NB4 (cell line): Measurements from ENCODE around the gene SYNE3.

Source experiments
- DNase-seq: peaks from one replicate; pipeline ENCODE4 v3.0.0; 2010; ENCODE audit warnings: low read depth
- H3K4me3 ChIP-seq: one replicate; pipeline ENCODE4 v1.5.1; 2011; ENCODE audit warnings: mild to moderate bottlenecking, low read depth, low read length, moderate library complexity
- CTCF ChIP-seq: IDR thresholded peaks from one replicate; pipeline ENCODE4 v1.5.1; 2012; ENCODE audit warnings: low read depth, low read length
- MAX ChIP-seq: IDR thresholded peaks from 2 replicates; pipeline ENCODE4 v1.6.1; 2011; ENCODE audit warnings: low read depth, low read length
- MYC ChIP-seq: IDR thresholded peaks from 2 replicates; pipeline ENCODE4 v1.6.1; 2011; ENCODE audit warnings: low read depth, low read length
- POLR2A ChIP-seq: IDR thresholded peaks from 2 replicates; pipeline ENCODE4 v1.6.1; 2011; ENCODE audit warnings: mild to moderate bottlenecking; ENCODE audit not compliant: insufficient read length; ENCODE audit errors: extremely low read depth

SYNE3 gene

GRCh38 chr14:95543021-95543420 lies 26.6 kb upstream of the SYNE3 start:
- no peak for DNase-seq
- H3K4me3 ChIP-seq: no peak overlapping the region
- TF ChIP-seq MYC (no peak), MAX (no peak), CTCF (no peak), POLR2A (no peak)

GRCh38 chr14:95541932-95542930 lies 25.8 kb upstream of the SYNE3 start:
- DNase-seq: no peak
- no peak overlapping the region for H3K4me3 ChIP-seq
- TF ChIP-seq MYC (no peak), CTCF (no peak), POLR2A (no peak), MAX (no peak)

GRCh38 chr14:95541346-95541745 lies 24.9 kb upstream of the SYNE3 start:
- DNase-seq: no peak
- TF ChIP-seq MYC (no peak), CTCF (no peak), POLR2A (no peak), MAX (no peak)

GRCh38 chr14:95540236-95540855 lies 23.9 kb upstream of the SYNE3 start:
- no peak overlapping the region for H3K4me3 ChIP-seq
- no peak for TF ChIP-seq MYC
- no peak for TF ChIP-seq MAX
- no peak for TF ChIP-seq POLR2A
- TF ChIP-seq CTCF: no peak

More at GRCh38 chr14:95541346-95541745, 24.9 kb upstream of the SYNE3 start:
- H3K4me3 ChIP-seq: no peak overlapping the region

GRCh38 chr14:95538801-95539509 lies 22.5 kb upstream of the SYNE3 start:
- TF ChIP-seq POLR2A (no peak), MYC (no peak)
- DNase-seq: no peak
- peak overlapping the region; percentile 90 for H3K4me3 ChIP-seq

More at GRCh38 chr14:95540236-95540855, 23.9 kb upstream of the SYNE3 start:
- DNase-seq: no peak
